B cell (primary cell): ENCODE results near the gene ZNF316. TPM values are rescaled to one million over a fixed set of nuclear protein-coding genes. Genes with fewer than 3 reads are reported as not detected.

Experiments
- ATAC-seq: fragments of 200-7000 bp; cut with Tn5 transposase; one replicate; pipeline ENCODE4 v1.10.0; 2021; ENCODE audit warnings: low read depth, mild to moderate bottlenecking, moderate number of reproducible peaks, moderate library complexity
- CTCF ChIA-PET: fragments of 350-600 bp; sonication (Branson Sonifier 250); formaldehyde crosslinking; loops from one replicate; lab custom pipeline; 2021; ENCODE audit warnings: antibody characterized with exemption, inconsistent platforms; lab: Charles Lee
- POLR2A ChIA-PET: fragments of 350-600 bp; sonication (Branson Sonifier 250); formaldehyde crosslinking; loops from one replicate; lab custom pipeline; 2021; ENCODE audit warnings: antibody characterized with exemption; lab: Charles Lee
- DNase-seq: peaks from one replicate; pipeline ENCODE4 v3.0.0; 2013
- H2AFZ ChIP-seq: 2 replicates; pipeline ENCODE4 v1.6.1; 2012; ENCODE audit warnings: mild to moderate bottlenecking, low read depth, low read length; ENCODE audit not compliant: insufficient read depth, poor library complexity, severe bottlenecking
- H3K27ac ChIP-seq, 2 donors: 1 replicate in 1 of 2; 2 replicates in 1 of 2; pipeline ENCODE4 v1.5.1; 2012 to 2013; ENCODE audit warnings: low read length in 2 of 2, mild to moderate bottlenecking in 2 of 2, moderate library complexity in 1 of 2
- H3K27me3 ChIP-seq, 4 experiments: fragments of 200-600 bp in 1 of 4; sonication (generic) in 1 of 4; replicated peaks in 1 of 4; 1 replicate in 2 of 4; 2 replicates in 2 of 4; pipeline versions ENCODE4 v1.6.1 to v1.7.0; 2013 to 2016; ENCODE audit warnings: low read length in 3 of 4, mild to moderate bottlenecking in 2 of 4, mixed read lengths in 1 of 4, moderate library complexity in 1 of 4; ENCODE audit not compliant: insufficient read depth in 4 of 4, control insufficient read depth in 3 of 4; ENCODE audit errors: control extremely low read depth in 1 of 4
- H3K36me3 ChIP-seq, 2 experiments: replicated peaks in 1 of 2; 1 replicate in 1 of 2; 2 replicates in 1 of 2; pipeline versions ENCODE4 v1.6.1 to v1.7.1; 2013; ENCODE audit warnings: low read length in 1 of 2; ENCODE audit not compliant: insufficient read depth in 2 of 2, control insufficient read depth in 1 of 2; ENCODE audit errors: control extremely low read depth in 1 of 2, extremely low read depth in 1 of 2
- H3K4me1 ChIP-seq, 2 donors: fragments of 200-600 bp in 1 of 2; sonication (generic) in 1 of 2; 1 replicate in 1 of 2; 2 replicates in 1 of 2; pipeline versions ENCODE4 v1.5.1 to v1.6.1; 2013 to 2017; ENCODE audit warnings: low read length in 2 of 2; ENCODE audit not compliant: control insufficient read depth in 2 of 2, insufficient read depth in 2 of 2
- H3K4me2 ChIP-seq: replicated peaks from 2 replicates; pipeline ENCODE3; 2012; ENCODE audit warnings: mild to moderate bottlenecking, low read depth, low read length; ENCODE audit not compliant: poor library complexity, severe bottlenecking
- H3K4me3 ChIP-seq, 5 experiments: fragments of 200-600 bp in 1 of 5; sonication (generic) in 1 of 5; 1 replicate in 3 of 5; 2 replicates in 2 of 5; pipeline versions ENCODE4 v1.5.1 to v1.7.0; 2011 to 2016; ENCODE audit warnings: low read length in 4 of 5, mild to moderate bottlenecking in 4 of 5, low read depth in 2 of 5, control low read depth in 1 of 5, moderate library complexity in 1 of 5; ENCODE audit not compliant: insufficient read depth in 1 of 5; ENCODE audit errors: control extremely low read depth in 1 of 5, extremely low read depth in 1 of 5
- H3K79me2 ChIP-seq: fragments of 200-600 bp; sonication (generic); one replicate; pipeline ENCODE4 v1.6.0; 2016; ENCODE audit warnings: low read length; ENCODE audit not compliant: control insufficient read depth, insufficient read depth
- H3K9ac ChIP-seq: fragments of 200-600 bp; sonication (generic); 2 replicates; pipeline ENCODE4 v1.6.1; 2017; ENCODE audit warnings: mild to moderate bottlenecking, low read length, moderate library complexity
- H3K9me3 ChIP-seq, 3 donors: one replicate each; pipeline versions ENCODE4 v1.6.1 to v1.7.1; 2013; ENCODE audit warnings: low read length in 2 of 3; ENCODE audit not compliant: control insufficient read depth in 2 of 3, insufficient read depth in 1 of 3; ENCODE audit errors: control extremely low read depth in 1 of 3
- H4K20me1 ChIP-seq: 2 replicates; pipeline ENCODE4 v1.6.0; 2012; ENCODE audit warnings: mild to moderate bottlenecking, low read length; ENCODE audit not compliant: insufficient read depth, control insufficient read depth, poor library complexity, severe bottlenecking
- H3K27ac Mint-ChIP-seq: one replicate; pipeline ENCODE4 v1.8.0; 2021; ENCODE audit warnings: mixed read lengths
- H3K27me3 Mint-ChIP-seq: one replicate; pipeline ENCODE4 v1.8.0; 2021; ENCODE audit warnings: mixed read lengths
- H3K4me1 Mint-ChIP-seq: one replicate; pipeline ENCODE4 v1.8.0; 2021; ENCODE audit warnings: mixed read lengths
- H3K4me3 Mint-ChIP-seq: one replicate; pipeline ENCODE4 v1.8.0; 2021; ENCODE audit warnings: mixed read lengths
- H3K9me3 Mint-ChIP-seq: one replicate; pipeline ENCODE4 v1.8.0; 2022; ENCODE audit warnings: mixed read lengths; ENCODE audit not compliant: insufficient read depth
- CTCF ChIP-seq: fragments of 200-600 bp; IDR thresholded peaks from one replicate; pipeline ENCODE4 v1.8.0; 2022; ENCODE audit warnings: antibody characterized with exemption, mild to moderate bottlenecking
- EZH2 ChIP-seq: IDR thresholded peaks from 2 replicates; pipeline ENCODE4 v1.6.1; 2012; ENCODE audit warnings: borderline replicate concordance, low read depth, mild to moderate bottlenecking, moderate library complexity, low read length; ENCODE audit not compliant: insufficient read depth, poor library complexity, severe bottlenecking
- WGBS: methylation state at CpG from one replicate; pipeline ENCODE4 v1.1.5; 2013; ENCODE audit warnings: missing lambda C conversion rate; ENCODE audit not compliant: insufficient coverage; 5-methylcytosine and 5-hydroxymethylcytosine counted together
- intact Hi-C: fragments of 100-400 bp; cut with micrococcal nuclease; formaldehyde crosslinking; loops from one replicate; pipeline ENCODE4 v1.10.0; 2022
- polyA plus RNA-seq: library from polyadenylated mRNA; depleted of rRNA; stranded (reverse); fragments of >200 nt; gene quantifications from 2 replicates; pipeline ENCODE4 v1.2.3, GENCODE V29; 2012
- total RNA-seq, 2 donors: library from RNA; stranded (reverse); fragments of 120-200 nt in 1 of 2; gene quantifications; 1 replicate in 1 of 2; 2 replicates in 1 of 2; pipeline versions ENCODE4 v1.2.3 to v1.2.4, GENCODE V29; 2013 to 2022

The ZNF316 gene
- total and polyA plus RNA-seq, 2 donors (not counting 1 experiment from before 2014, with no cell fraction given), result 43.6 to 72.6 TPM

GRCh38 chr7:6589829-6590644 is 47.1 kb upstream of the ZNF316 start, which contains the start of gene INTS15:
INTS15 (plus strand) TSS chr7:6590021; CDS start chr7:6590284, 263 bp downstream.
- DNase-seq (peak; percentile 94), ATAC-seq (peak; percentile 91)
- Histone ChIP-seq H3K4me3 (peak within 1 kb of the TSS; percentile 45 to 82 (median 74)), H3K4me1 (peaks cover 15 to 19% of the 10 kb centered on the region in 2 donors), H3K27ac (peak within 1 kb of the TSS; percentile 54 to 76), H3K9ac (peak within 1 kb of the TSS; percentile 83), H3K9me3 (no peaks in the 10 kb centered on the region), H3K79me2 (peaks cover 38% of the 10 kb centered on the region), H2AFZ (peak within 1 kb of the TSS; percentile 90), H3K36me3 (peaks cover 3 to 57% of the 10 kb centered on the region in 2 experiments), H3K27me3 (no peaks in the 10 kb centered on the region), H3K4me2 (peak within 1 kb of the TSS; percentile 96), H4K20me1 (peaks cover 11% of the 10 kb centered on the region)
- no peaks in the 10 kb centered on the region for H3K27me3 Mint-ChIP-seq
- under 1% methylated on average over 107 of the region's 107 CpGs for WGBS
- peak within 1 kb of the TSS; percentile 88 for H3K4me3 Mint-ChIP-seq
- ChIA-PET POLR2A (interaction anchor here (1.2 kb wide), 1 partner anchor 13 kb away, joined by 6 read pairs; the partner anchor contains the start of gene ZDHHC4), CTCF (interaction anchor here (0.7 to 2.0 kb wide), 18 partner anchors 10 to 593 kb away, joined by 3 to 6 read pairs (median 4); partner anchors contain the start of gene DAGLB)
- peak within 1 kb of the TSS; percentile 88 for H3K27ac Mint-ChIP-seq
- intact Hi-C loops, result loop anchor here (1.0 to 5.0 kb wide), 4 partner anchors 13 to 267 kb away; partner anchors contain the start of genes ZDHHC4, ZNF12 and ZNF316
- TF ChIP-seq EZH2 (no peak), CTCF (peak; percentile 74)
- no peaks in the 10 kb centered on the region for H3K9me3 Mint-ChIP-seq
- H3K4me1 Mint-ChIP-seq, result peaks cover 13% of the 10 kb centered on the region
